ENCODE measurements around the gene SNAI1.
"Not testable (repeated sequence)": the region's sequence is repeated elsewhere in the genome, so short reads cannot be mapped to it uniquely, and the experiment has no call there.

The SNAI1 gene

GRCh38 chr20:49964964-49965780, 17.6 kb upstream of the SNAI1 start:
- DNase-seq (ENCODE audit: low read depth), result no peak

DNA sequence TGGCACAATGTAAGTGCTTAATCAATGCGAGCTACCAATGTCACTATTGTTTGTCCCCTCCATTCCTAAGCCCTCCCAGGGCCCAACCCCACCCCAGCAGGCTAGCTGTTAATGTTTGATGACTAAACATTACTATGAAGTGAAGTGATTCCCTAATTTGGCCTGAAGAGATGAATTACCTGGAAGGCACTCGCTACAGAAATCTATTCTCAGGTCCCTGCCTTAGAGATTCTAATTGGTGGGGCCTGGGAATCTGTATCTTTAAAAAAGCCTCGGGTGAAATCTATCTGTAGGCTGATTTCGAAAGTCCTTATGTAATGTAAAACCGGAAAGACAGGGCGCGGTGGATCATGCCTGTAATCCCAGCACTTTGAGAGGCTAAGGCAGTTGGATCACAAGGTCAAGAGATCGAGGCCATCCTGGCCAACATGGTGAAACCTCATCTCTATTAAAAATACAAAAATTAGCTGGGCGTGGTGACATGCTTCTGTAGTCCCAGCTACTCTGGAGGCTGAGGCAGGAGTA, 16.9 kb upstream of the SNAI1 start:
- DNase-seq (ENCODE audit: low read depth), result no peak

GRCh38 chr20:49966861-49967260, 15.9 kb upstream of the SNAI1 start:
- no peak for DNase-seq (ENCODE audit: low read depth)

DNA sequence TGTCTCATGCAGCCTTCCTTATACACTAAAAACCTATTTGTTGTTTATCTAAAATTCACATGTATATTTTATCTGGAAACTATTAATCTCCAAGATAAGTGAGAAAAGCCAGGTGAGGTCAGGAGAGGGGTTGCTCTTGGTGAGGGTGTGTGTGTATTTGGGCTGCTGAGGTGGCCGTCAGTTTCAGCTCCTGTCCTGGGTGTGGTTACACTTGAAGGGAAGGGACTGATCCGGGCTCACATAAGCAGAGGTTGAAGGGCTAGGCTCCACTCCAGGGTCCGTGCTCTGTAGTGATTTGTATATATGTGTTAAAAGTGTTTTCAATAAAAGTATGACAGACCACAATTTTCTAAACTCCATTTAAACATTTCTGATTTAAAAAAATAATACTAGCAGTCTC, 13.5 kb upstream of the SNAI1 start:
- DNase-seq (ENCODE audit: low read depth), result no peak

DNA sequence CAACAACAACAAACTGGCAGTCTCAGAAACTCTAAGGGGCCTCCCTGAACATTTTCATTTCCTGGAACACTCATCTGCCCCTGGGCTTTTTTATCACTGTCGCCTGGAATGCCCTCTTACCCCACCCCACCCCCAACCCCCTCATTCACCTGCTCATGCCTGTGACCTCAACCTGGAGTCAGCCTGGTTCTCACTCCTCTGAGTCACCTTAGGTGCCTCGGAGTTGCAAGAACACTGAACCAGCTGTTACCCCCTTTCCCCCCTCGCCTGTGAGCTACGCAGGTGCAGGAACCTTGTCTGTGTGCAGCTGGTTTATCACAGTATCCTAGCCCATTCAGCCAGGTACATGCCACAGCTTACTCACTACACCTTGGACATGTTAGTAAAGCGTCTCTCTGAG, 12.8 kb upstream of the SNAI1 start:
- no peak for DNase-seq (ENCODE audit: low read depth)

GRCh38 chr20:49970498-49970897, 12.3 kb upstream of the SNAI1 start:
- DNase-seq (ENCODE audit: low read depth), result no peak

GRCh38 chr20:49973981-49974380, 8.8 kb upstream of the SNAI1 start:
- DNase-seq (ENCODE audit: low read depth), result no peak

DNA sequence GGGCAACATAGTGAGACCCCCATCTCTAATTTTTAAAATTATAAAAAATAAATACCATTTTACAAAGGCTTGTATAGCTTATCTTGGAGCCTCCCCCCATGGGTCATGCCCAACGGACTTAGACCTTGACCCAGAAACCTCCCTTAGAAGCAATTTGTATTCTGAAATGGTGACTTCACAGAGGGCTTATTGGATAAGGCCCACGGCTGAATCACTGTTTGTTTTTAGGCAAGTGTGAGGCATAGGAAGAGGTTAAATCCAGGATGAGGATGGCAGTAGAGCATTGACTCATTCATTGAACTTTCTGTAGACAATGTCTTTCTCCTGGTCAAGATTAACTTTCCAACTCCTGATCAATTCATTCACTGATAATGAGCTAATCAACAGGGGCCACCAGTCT, 6.2 kb upstream of the SNAI1 start:
- DNase-seq (ENCODE audit: low read depth), result peak; percentile 82

DNA sequence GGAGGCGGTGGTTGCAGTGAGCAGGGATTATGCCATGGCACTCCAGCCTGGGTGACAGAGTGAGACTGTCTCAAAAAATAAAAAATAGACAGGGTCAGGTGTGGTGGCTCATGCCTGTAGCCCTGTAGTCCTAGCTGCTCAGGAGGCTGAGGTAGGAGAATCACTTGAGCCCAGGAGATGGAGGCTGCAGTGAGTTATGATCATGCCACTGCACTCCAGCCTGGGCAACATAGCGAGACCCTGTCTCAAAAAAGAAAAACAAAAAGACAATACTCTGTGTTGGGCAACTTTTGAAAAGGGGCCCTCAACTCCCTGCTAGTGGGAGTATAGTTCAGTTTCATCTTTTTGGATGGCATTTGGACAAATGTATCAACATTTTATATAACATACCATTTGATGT, 5.0 kb upstream of the SNAI1 start:
- DNase-seq (ENCODE audit: low read depth), result not testable (repeated sequence)

DNA sequence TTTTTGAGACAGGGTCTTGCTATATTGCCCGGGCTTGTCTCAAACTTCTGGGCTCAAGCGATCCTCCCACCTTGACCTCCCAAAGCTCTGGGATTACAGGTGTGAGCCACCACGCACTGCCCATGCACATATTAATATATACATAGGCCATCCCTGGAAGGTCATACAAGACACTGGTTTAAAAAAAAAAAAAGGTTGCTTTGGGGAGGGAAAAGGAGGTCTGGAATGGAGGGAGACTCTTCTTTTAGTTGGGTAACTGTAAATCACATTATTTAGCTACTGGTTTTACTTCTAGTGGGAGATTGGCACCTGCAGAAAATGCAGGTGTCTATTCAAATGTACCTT, 4.1 kb upstream of the SNAI1 start:
- no peak for DNase-seq (ENCODE audit: low read depth)

GRCh38 chr20:49979030-49979832, 3.5 kb upstream of the SNAI1 start:
- no peak for DNase-seq (ENCODE audit: low read depth)

DNA sequence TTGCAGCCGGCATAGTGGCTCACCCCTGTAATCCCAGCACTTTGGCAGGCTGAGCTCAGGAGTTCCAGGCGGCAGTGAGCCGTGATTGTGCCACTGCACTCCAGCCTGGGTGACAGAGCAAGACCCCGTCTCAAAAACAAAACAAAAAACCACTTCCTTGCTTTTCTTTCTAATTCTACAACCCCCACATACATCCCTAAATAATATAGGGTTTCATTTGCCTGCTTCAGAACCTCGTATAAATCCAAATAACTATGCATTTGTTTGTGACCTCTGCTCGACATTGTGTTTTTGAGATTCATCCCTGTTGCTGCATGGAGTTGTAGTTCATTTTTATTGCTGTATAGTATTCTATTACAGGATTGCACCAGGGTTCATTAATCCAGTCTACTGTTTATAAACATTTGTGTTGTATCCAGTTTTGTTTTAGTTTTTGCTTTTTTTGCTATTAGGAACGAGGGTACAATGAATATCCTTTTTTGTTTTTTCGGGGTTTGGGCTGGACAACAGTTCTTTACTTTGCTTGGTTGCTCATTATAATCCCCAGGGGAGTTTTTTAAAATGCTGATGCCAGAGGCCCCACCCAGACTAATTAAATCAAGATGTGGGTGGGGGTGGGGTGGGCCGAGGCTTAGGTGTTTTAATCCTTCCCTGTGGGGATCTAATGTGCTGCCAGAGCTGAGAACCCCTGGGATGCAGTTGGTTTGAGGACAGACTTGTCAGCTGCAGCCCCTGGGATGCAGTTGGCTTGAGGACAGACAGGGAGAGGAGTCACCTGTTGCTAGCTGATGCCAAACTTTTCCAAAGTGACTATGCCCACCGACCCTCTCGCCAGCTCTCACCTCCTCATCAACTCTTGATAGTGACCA, 2.4 kb upstream of the SNAI1 start:
- no peak for DNase-seq (ENCODE audit: low read depth)

- DNase-seq (ENCODE audit: low read depth), result no peak
Observed at GRCh38 chr20:49981218-49982071, 1.3 kb upstream of the SNAI1 start.

GRCh38 chr20:49982072-49982345, 771 bp upstream of the SNAI1 start:
- no peak for DNase-seq (ENCODE audit: low read depth)

DNA sequence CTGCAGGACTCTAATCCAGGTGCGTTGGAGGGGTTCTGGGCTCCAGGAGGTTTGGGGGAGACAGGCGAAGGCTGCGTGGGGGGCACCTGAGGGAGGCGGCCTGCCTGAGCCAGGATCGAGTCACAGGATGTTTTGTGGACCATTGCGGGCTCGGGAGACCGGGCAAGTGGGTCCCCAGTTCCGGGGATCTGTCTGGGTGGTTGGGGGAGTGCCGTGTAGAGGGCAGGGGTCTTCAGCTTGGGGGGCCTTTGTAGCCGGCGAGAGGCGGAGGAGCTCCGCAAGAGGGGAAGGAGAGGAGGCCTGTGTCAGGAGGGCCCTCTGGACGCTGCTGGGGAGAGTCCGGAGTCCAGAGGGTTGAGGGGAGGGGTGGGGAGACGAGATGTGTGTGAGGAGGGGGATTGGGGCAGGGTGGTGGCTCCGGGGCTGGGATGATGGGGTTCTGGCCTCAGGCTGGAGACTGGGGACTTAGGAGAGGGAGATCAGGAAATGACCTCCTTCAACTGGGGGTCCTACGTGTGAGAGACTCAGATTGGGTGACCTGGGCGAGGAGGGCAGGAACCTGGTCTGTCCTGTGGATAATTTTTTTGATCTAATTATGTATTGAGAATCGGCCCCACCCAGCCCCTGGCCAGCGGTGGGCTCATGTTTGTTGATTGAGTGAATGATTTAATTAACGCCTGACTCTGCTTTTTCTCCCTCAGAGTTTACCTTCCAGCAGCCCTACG, 505 bp downstream of the SNAI1 start:
- no peak for DNase-seq (ENCODE audit: low read depth)

DNA sequence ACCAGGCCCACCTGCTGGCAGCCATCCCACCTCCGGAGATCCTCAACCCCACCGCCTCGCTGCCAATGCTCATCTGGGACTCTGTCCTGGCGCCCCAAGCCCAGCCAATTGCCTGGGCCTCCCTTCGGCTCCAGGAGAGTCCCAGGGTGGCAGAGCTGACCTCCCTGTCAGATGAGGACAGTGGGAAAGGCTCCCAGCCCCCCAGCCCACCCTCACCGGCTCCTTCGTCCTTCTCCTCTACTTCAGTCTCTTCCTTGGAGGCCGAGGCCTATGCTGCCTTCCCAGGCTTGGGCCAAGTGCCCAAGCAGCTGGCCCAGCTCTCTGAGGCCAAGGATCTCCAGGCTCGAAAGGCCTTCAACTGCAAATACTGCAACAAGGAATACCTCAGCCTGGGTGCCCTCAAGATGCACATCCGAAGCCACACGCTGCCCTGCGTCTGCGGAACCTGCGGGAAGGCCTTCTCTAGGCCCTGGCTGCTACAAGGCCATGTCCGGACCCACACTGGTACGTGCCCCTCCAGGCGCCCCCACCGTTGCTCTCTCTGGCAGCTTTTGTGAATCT, 1.1 kb downstream of the SNAI1 start:
- no peak for DNase-seq (ENCODE audit: low read depth)

DNA sequence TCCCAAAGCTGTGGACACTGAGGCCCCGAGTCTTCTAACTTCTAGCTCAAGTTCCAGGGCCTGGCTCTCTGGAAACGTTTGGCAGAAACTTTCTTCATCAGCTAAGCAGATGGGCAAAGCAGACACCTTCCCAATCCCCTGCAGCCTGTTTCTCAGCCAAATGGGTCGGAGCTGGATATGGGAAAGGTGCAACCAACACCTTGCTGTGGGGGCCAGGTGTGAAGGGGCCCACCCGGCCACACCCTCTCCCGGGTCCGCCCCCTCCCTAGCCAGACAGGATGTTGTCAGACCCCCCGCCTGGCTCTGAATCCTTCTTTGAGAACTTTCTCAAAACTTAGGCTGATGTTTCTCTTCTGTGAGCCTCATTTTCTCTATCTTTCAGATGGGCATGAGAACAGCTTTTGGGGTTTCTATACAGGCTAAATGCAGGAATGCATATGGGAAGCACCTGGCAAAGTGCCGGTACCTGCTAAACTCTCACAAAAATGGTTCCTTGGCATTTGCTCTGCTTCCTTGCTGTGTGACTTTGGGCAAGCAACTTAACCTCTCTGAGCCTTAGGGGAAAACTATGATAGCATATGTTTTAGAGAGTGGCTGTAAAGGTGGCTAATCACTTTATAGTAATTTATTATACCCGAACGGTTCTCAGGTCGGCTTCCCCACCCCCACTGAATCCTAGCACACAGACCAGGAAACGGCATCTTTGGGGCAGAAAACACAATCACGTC, 1.8 kb downstream of the SNAI1 start:
- DNase-seq (ENCODE audit: low read depth), result no peak

DNA sequence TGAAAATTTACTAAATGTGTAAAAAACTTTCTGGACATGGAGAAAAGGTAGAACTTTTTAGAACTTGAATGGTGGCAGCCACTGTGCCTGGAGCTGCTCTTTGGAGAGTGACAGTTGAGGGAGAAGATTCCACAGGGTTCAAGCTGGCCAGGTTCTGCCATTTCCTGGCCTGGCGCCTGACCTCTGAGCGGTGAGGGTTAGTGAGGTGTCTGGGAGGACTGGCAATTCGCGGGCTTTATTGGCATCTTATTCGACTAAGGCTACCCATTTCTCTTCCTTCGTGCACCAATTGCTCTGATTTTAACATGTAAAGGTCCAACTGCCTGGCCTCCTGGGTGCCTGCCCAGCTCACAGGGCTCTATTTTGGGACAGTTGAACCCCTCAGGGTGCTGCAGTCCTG, 2.4 kb downstream of the SNAI1 start:
- DNase-seq (ENCODE audit: low read depth), result no peak

GRCh38 chr20:49985617-49986016, 2.8 kb downstream of the SNAI1 start:
- no peak for DNase-seq (ENCODE audit: low read depth)

DNA sequence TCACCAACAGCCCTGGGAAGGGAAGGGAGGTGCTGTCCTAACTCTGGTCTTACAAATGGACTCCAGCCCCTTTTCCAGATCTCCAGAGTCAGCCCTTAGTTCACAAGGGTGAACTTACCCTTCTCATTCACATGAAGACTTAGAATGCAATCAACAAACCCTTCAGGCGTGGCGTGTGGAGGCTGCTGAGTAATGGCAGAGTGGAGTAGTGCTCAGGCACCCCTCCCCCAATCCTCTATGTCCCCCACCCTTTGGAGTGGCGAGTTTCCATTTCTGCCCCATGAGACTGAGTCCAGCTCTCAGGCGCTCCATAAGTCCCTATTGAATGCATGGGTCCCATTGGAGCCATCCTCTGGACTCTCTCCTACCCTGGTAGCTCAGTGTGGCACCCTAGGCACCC, 3.3 kb downstream of the SNAI1 start:
- no peak for DNase-seq (ENCODE audit: low read depth)
